Heart right ventricle (tissue), 16 donors: ENCODE results near the gene ACAA2. TPM values are rescaled to one million over a fixed set of nuclear protein-coding genes. Genes with fewer than 3 reads are reported as not detected.

Source experiments
- ATAC-seq, 8 donors: fragments of 200-7000 bp; cut with Tn5 transposase; one replicate each; pipeline ENCODE4 v1.9.1; 2020; ENCODE audit warnings: mild to moderate bottlenecking in 8 of 8, moderate library complexity in 8 of 8, moderate number of reproducible peaks in 1 of 8
- DNase-seq, 2 donors: peaks; one replicate each; pipeline ENCODE4 v3.0.0-alpha.2; 2020
- H3K27ac ChIP-seq, 10 donors: fragments of 200-600 bp; sonication (generic) in 2 of 10; one replicate each; pipeline versions ENCODE4 v1.5.0 to v1.8.0; 2020 to 2022; ENCODE audit warnings: mild to moderate bottlenecking in 3 of 10
- H3K27me3 ChIP-seq, 7 donors: fragments of 200-600 bp; one replicate each; pipeline ENCODE4 v1.8.0; 2021 to 2022; ENCODE audit warnings: mild to moderate bottlenecking in 2 of 7
- H3K36me3 ChIP-seq, 9 donors: fragments of 200-600 bp; sonication (generic) in 1 of 9; one replicate each; pipeline versions ENCODE4 v1.5.0 to v1.8.0; 2020 to 2022; ENCODE audit warnings: mild to moderate bottlenecking in 2 of 9
- H3K4me1 ChIP-seq, 9 donors: fragments of 200-600 bp; sonication (generic) in 1 of 9; one replicate each; pipeline versions ENCODE4 v1.5.0 to v1.8.0; 2020 to 2022; ENCODE audit warnings: mild to moderate bottlenecking in 4 of 9
- H3K4me3 ChIP-seq, 10 donors: fragments of 200-600 bp; sonication (generic) in 2 of 10; one replicate each; pipeline versions ENCODE4 v1.5.0 to v1.8.0; 2020 to 2022; ENCODE audit warnings: mild to moderate bottlenecking in 7 of 10, moderate library complexity in 2 of 10
- H3K9me3 ChIP-seq, 11 donors: fragments of 200-600 bp in 10 of 11; sonication (generic) in 2 of 11; one replicate each; pipeline versions ENCODE4 v1.5.0 to v1.8.0; 2013 to 2022; ENCODE audit warnings: mild to moderate bottlenecking in 2 of 11, control low read depth in 1 of 11, moderate library complexity in 1 of 11
- WGBS, 2 donors: extraction: QIAGEN DNeasy Blood & Tissue Kit; methylation state at CpG; one replicate each; pipeline ENCODE4 v1.1.7; 2013; ENCODE audit warnings: inconsistent platforms in 1 of 2; 5-methylcytosine and 5-hydroxymethylcytosine counted together
- intact Hi-C, 10 donors: fragments of 100-400 bp; cut with DNase I; formaldehyde crosslinking; loops; one replicate each; pipeline versions ENCODE4 v1.11.1 to v1.14.2; 2022
- polyA plus RNA-seq, 2 donors: library from polyadenylated mRNA; stranded (reverse); fragments of 200-250 nt; gene quantifications; one replicate each; pipeline ENCODE4 v1.2.3, GENCODE V29; 2013
- total RNA-seq, 10 donors: library from RNA; stranded (reverse); fragmentation: NEBNext Ultra II Directional in 3 of 10; extraction: Animal tissue kit (Norgen Biotek cat#: 25700) in 3 of 10; gene quantifications; one replicate each; pipeline versions ENCODE4 v1.2.1 to v1.2.4, GENCODE V29; 2021 to 2023
- TF ChIP-seq, protein P1 (sequence below), 9 donors: fragments of 200-600 bp; sonication (generic) in 2 of 9; IDR thresholded peaks; one replicate each; pipeline versions ENCODE4 v1.5.0 to v1.8.0; 2021 to 2022; ENCODE audit warnings: antibody characterized with exemption in 9 of 9, mild to moderate bottlenecking in 5 of 9, moderate library complexity in 1 of 9
- donor health status: Arrhythmogenic right ventricular cardiomyopathy.
- donor health status: ischemic (EF 13 %, LVEDD 7.1; RV severe dilation, severe dysfunction).
- donor health status: healthy with polysubstance abuse.
- donor health status: DM: no; HTN: yes; CAD: no.
- donor health status: DM: no; HTN: no; CAD: no.
- donor health status: ischemic (EF 25% LVEDD 6.9; RV normal size, moderate dysfunction).
- donor health status: ischemic (EF 25% LVEDD 5.7; RV mildly dilated, moderate dysfunction).
- donor health status: healthy.
- donor health status: DM: yes; HTN: yes; CAD: no.
- donor health status: Ischemic cardiomyopathy.
- donor health status: ischemic (EF 35%, LVEDD 5.7; RV mildly dilated, moderate dysfunction).
- donor health status: nonischemic (EF 11% LVEDD 7.7; RV severe dilation, severe dysfunction).
- donor health status: DM: yes; HTN: yes; CAD: no.
- donor health status: PGD.
- donor health status: ischemic (EF 29% LVEDD 5.4; RV normal size, mild dysfunction).
- donor health status: nonischemic (EF 23%, LVEDD 6.1; RV moderate dilation, normal function).

Gene ACAA2
- total and polyA plus RNA-seq, 12 donors, result 46.7 to 377 (median 247) TPM

DNA sequence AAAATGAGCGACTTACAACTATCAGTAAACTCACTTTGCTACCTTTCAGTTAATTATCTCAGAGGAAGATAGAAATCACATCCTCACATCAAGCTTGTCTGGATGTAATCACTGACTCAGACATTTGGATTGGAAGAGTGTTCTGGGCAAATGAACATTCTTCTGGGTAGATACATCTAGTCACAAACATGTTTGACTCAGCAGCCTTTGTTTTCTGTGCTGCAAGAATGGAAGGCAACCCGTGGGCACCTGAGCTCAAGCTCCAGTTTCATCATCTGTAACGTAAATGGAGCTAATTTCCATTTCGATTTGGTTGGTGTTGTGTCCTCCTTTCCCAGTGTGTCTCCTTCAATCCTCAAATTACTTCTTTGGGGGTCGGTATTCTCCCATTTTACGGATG lies 58.5 kb downstream of the ACAA2 start:
- ATAC-seq, result no peak
- 90 to 93% methylated on average over 6 of the region's 6 CpGs for WGBS, 2 donors

DNA sequence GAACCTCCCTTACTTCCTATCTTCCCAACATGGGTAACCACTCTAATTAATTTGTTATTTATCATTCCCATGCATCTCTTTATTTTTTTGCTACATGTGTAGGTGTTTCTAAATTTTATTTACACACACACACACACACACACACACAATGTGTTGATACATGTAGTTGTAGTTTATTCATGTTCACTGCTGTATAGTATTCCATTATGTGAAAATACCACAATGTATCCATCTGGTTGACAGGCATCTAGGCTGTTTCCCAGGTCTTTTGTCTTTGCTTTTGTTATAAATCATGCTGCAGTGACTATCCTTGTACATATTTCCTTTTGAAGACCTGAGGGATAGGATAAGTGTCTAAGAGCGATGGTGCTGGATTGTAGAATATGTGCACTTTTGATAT lies 59.7 kb downstream of the ACAA2 start:
- Histone ChIP-seq H3K27me3 (peaks cover 0 to 24% (median 11%) of the 10 kb centered on the region in 7 donors), H3K36me3 (no peaks in the 10 kb centered on the region), H3K4me3 (no peak overlapping the region), H3K9me3 (peaks cover 0 to 3% (median 0%) of the 10 kb centered on the region in 11 donors), H3K4me1 (no peaks in the 10 kb centered on the region), H3K27ac (no peak overlapping the region)
- ATAC-seq (no peak), DNase-seq (no peak)
- WGBS, 2 donors, result 98 to 100% methylated on average over 1 of the region's 1 CpG
- TF ChIP-seq, protein P1, sequence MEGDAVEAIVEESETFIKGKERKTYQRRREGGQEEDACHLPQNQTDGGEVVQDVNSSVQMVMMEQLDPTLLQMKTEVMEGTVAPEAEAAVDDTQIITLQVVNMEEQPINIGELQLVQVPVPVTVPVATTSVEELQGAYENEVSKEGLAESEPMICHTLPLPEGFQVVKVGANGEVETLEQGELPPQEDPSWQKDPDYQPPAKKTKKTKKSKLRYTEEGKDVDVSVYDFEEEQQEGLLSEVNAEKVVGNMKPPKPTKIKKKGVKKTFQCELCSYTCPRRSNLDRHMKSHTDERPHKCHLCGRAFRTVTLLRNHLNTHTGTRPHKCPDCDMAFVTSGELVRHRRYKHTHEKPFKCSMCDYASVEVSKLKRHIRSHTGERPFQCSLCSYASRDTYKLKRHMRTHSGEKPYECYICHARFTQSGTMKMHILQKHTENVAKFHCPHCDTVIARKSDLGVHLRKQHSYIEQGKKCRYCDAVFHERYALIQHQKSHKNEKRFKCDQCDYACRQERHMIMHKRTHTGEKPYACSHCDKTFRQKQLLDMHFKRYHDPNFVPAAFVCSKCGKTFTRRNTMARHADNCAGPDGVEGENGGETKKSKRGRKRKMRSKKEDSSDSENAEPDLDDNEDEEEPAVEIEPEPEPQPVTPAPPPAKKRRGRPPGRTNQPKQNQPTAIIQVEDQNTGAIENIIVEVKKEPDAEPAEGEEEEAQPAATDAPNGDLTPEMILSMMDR (IDR thresholded peaks at IDR 0.05), result no peak
- intact Hi-C loops, result loop anchor here in 1 of 10 donors (10.0 kb wide), 1 partner anchor 99 kb away; no protein-coding TSS in a partner anchor

More for the DNA sequence above, 58.5 kb downstream of the ACAA2 start:
- H3K27ac ChIP-seq, result no peak overlapping the region
- intact Hi-C loops, result loop anchor here in 1 of 10 donors (10.0 kb wide), 1 partner anchor 100 kb away; no protein-coding TSS in a partner anchor
- no peaks in the 10 kb centered on the region for H3K36me3 ChIP-seq
- H3K4me1 ChIP-seq, result no peaks in the 10 kb centered on the region
- H3K27me3 ChIP-seq, result peaks cover 0 to 24% (median 11%) of the 10 kb centered on the region in 7 donors
- no peak overlapping the region for H3K4me3 ChIP-seq
- H3K9me3 ChIP-seq, result peaks cover 0 to 3% (median 0%) of the 10 kb centered on the region in 11 donors
- TF ChIP-seq, protein P1 (IDR thresholded peaks at IDR 0.05), result no peak
- DNase-seq, result no peak

DNA sequence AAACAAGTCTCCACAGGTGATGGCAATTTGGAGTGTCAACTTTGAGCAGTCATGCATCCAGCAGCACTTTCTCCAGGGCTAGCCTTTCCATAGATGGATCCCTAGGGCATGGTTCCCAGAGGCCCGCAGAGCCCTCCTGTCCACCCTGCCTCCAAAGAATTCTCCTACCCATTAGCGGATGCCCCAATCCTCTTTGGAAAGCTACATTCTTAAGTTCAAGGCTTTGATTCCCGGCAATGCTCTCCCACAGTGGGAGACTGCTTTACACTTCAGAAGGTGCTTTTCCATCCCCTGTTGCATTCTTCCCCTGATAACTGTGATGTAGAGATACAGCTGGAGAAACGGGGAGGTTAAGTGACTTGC lies 61.3 kb downstream of the ACAA2 start:
- WGBS, 2 donors, result 33 to 38% methylated on average over 4 of the region's 4 CpGs
- ATAC-seq, result no peak
- TF ChIP-seq, protein P1 (IDR thresholded peaks at IDR 0.05), result no peak
- Histone ChIP-seq H3K4me3 (no peak overlapping the region), H3K9me3 (peaks cover 0 to 3% (median 0%) of the 10 kb centered on the region in 11 donors), H3K27ac (no peak overlapping the region), H3K27me3 (peaks cover 0 to 24% (median 11%) of the 10 kb centered on the region in 7 donors), H3K4me1 (no peaks in the 10 kb centered on the region), H3K36me3 (no peaks in the 10 kb centered on the region)
- intact Hi-C loops, result loop anchor here in 1 of 10 donors (10.0 kb wide), 1 partner anchor 97 kb away; no protein-coding TSS in a partner anchor
- DNase-seq, result no peak

DNA sequence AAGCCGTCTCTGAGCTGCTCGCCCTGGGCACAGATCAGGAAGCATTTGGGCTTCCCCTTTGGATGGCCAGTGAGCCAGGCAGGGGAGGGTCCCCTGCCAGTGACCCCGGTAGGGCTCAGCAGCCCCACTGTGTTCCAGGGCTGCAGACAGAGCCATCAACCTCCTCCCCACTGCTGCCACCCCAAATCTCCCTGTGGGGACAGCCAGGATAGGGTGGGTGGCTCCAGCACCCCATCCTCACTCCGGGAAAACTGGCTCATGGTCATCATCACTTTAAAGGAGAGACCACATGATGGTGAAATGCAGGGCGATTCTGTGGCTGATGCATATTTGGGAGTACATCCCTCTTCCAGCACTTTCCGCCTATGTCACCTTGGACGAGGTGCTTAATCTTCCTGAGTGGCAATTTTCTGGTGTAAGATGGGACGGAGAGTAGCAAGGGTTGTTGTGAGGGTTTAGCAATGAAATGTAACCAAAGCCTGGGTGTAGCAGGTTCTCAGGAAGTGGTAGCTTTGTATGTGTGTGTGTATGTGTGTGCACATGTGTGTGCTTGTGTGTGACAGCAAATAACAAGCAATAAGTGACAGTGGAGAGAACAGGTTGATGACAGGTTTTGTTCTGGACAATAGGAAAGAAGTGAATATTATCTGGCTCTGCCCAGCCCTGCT lies 61.8 kb downstream of the ACAA2 start:
- Histone ChIP-seq H3K9me3 (peaks cover 0 to 3% (median 0%) of the 10 kb centered on the region in 11 donors), H3K27ac (no peak overlapping the region), H3K27me3 (peaks cover 0 to 24% (median 12%) of the 10 kb centered on the region in 7 donors), H3K4me3 (no peak overlapping the region), H3K36me3 (no peaks in the 10 kb centered on the region), H3K4me1 (no peaks in the 10 kb centered on the region)
- intact Hi-C loops, result loop anchor here in 1 of 10 donors (10.0 kb wide), 1 partner anchor 97 kb away; no protein-coding TSS in a partner anchor
- DNase-seq, result no peak
- WGBS, 2 donors, result 62 to 67% methylated on average over 8 of the region's 8 CpGs
- no peak for ATAC-seq
- TF ChIP-seq, protein P1 (IDR thresholded peaks at IDR 0.05), result no peak
